Ammon's horn (tissue), 1 donor: ENCODE measurements around the gene BANP.

Experiments used
- DNase-seq: peaks from one replicate; pipeline ENCODE4 v3.0.0-alpha.2; 2016; ENCODE audit warnings: low spot score

Gene BANP

GRCh38 chr16:87949071-87949744, 2.0 kb upstream of the BANP start:
- DNase-seq, result no peak

DNA sequence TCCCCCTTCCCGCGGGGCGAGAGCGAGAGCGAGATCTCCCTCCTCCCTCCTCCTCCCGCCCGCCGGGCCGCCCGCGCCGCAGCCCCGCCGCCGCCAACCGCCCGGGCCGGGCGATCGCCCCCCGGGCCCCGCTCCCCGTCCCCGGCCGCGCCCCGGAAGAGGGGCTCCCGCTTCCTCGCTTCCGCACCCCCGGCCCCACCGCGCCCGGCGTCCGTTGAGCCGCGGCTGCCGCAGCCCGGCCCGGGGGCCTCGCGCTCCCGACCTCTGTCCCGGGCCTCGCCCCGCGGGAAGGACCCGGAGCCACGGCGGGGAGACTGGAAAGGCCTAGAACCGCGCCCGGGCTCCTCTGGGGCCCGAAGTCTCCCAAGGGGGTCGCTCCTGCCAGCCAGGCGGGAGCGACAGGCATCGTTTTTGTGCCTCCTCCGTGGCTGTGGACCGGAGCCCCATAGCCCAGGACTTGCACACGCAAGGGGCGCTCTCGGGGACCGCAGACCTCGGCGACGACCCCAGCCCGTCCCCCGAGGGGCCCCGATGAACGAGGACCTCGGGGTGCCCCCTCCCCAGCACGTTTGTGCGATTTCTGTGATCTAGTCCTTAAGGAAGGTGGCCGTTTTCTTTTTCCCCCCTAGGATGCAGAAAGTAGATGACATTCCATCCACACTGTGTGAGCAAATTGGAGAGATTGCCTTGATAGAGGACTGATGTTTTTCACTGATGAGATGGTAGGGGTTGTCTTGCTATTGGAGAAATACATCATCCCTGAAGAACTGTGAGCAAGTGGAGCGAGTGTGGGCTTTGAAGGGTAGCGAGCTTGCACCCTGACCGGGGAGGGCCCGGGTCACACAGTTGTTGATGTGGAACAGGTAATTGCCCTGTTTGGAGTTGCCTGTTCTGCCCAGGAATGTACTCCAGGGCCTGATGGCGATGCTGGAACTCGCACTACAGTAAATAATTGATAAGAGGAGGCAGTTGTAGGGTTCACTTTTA, 611 bp downstream of the BANP start:
- DNase-seq, result no peak

- DNase-seq, result no peak
Observed at GRCh38 chr16:87952751-87953150, 1.5 kb downstream of the BANP start.

DNA sequence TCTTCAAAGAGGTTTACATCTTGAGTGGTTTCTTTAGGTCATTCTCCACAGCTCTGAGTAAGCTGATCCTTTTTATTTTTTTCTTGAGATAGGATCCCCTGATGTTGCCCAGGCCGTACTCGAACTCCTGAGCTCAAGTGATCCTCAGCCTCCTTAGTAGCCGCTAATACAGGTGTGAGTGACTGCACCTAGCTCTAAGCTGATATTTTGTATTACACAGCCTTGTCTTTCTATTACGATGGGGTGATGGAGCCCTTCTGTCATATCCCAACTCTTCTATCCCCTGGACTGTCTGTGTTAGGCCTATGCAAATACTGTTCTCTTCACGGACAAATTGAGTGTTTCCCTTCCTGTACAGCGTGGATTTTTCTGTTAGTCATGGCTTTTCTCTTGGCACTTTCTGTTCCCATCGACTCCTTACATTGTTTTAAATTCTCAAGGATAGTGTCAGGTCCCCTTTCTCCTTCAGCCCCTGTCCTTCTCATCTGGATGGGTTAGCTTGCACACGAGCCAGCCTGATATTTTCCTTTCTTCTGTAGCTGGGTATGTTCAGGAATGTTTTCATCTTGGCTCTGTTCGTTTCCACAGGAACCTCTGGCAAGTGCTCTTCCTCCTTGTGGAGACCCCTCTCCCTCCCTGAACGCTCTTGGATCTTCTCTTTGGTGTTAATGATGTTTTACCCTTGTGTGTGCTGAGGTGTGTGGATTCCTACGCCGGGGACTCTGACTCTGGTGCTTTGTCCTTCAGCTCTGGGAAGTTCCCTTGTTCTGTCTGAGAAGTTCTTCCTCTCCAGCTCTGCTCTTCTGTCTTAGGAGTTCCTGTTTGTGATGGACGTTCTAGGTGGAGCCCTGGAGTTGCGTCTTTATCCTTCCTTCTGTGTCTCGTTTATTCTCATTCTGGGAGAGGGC, 2.3 kb downstream of the BANP start:
- DNase-seq, result no peak

DNA sequence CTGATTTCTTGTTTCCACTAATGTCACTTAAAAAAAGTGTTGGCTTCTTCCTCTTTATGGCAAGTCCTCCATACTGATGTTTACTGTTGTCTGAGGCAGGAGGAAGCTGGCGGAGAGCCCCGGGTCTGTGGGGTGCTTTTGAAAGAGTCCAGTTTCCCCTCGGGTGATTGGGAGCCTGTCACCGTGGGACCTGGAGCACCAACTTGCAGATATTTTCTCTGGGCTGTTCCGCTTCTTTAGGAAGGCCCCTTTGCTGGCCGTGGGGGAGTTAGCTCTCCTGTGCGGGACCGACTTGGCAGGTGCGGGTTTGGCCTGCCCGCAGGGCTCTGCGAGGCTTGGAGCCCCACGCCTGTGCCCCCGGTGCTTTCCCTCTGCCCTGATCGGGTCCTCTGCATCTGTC, 3.1 kb downstream of the BANP start:
- no peak for DNase-seq

- DNase-seq, result no peak
Observed at GRCh38 chr16:87954826-87955225, 3.6 kb downstream of the BANP start.

- no peak for DNase-seq
Observed at GRCh38 chr16:87955302-87956097, 4.3 kb downstream of the BANP start.

DNA sequence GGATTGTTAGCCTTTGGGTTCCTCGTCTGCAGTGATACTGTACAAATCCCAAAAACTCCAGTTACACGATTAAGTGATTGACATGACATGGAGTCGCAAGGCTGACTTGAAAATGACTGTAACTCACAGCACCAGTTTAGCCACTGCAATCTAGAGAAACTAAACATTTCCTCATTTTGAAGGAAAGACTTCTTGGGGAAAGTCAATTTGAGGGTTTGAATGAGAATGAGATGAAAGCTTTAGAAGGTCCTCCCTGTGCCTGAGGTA, 4.8 kb downstream of the BANP start:
- no peak for DNase-seq

- DNase-seq, result peak; percentile 49
Observed at GRCh38 chr16:87956365-87957231, 5.4 kb downstream of the BANP start.

DNA sequence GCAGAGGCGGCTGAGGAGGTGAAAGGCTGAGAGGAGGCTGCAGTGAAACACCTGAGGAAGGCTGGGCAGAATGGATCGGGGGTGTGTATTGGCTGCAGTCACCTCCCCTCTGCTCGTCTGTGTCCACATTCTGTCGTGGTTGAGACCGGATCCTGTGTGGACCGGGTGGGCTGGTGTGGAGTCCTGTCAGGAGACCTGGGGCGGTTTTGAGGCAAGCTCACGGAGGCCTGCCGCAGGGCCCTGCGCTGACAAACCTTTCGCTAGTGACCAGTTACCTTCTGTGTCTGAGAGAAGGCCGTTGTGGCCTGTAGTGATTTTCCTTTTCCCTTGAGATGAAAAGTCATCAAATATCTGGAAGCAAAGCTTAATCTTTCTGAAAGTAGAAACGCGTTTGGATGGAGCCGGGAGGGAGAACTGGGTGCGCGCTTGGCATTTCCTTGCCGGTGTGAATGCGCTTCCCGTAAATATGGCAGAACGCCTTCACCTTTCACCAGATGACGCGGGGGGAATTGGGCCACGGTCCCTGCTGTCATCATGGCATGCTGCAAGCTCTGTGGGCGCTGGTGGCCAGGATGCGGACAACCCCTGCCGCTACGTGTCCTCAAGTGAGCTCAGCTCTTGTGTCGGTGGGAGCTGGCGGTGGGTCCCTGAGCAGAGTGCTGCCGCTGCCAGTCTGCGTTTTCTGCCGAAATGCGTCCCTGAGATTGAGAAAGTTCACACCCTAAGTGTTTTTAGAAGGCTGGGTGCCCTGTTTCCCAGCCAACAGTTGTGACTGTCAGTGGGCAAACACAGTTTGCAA, 6.3 kb downstream of the BANP start:
- no peak for DNase-seq

- peak; percentile 3 for DNase-seq
Observed at GRCh38 chr16:87958632-87959031, 7.4 kb downstream of the BANP start.

DNA sequence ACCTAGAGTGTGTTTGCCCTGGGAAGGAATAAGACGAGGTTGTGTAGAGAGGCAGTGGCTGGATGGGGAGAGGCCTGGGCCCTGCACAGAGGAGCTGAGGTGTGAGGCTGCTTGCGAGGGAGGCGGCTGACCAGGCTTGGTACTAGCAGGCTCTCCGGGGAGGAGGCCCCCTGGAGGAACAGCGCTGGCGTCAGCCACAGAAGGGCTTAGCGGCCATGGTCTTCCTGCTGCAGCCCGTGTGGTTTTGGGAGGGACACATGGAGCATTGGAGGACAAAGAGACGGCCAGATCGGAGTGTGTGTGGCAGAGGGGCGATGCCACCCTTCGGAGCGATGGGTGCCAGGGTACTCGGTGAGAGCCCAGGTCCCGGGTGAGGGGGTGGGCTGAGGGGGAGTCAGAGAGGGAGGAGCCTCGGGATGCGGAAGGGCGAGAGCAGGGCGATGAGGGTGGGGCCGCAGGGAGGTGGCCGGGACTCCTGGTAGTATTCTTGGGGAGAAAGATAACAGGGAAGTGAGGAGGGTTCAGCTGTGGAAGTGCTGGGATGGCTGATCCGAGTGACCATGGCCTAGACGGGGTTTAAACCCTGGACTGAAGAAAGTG, 8.3 kb downstream of the BANP start:
- no peak for DNase-seq

DNA sequence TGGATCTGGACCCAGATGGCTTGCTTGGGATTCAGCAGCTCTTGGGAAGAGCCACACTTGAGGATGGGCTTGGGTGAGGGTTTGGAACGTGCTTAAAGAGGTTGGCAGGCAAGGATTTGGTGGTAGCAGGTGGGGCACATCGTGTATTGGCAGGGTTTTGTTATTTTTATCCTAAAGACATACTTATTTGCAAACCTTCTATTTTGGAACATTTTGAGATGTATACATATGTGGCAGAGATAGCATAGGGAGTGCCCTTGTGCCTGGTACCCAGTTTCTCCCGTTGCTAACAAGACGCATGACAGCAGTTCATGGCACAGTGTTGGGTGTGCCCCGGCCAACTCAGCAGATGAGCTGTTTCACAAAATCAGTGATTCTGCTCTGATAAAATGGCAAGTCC, 9.1 kb downstream of the BANP start:
- peak; percentile 35 for DNase-seq

DNA sequence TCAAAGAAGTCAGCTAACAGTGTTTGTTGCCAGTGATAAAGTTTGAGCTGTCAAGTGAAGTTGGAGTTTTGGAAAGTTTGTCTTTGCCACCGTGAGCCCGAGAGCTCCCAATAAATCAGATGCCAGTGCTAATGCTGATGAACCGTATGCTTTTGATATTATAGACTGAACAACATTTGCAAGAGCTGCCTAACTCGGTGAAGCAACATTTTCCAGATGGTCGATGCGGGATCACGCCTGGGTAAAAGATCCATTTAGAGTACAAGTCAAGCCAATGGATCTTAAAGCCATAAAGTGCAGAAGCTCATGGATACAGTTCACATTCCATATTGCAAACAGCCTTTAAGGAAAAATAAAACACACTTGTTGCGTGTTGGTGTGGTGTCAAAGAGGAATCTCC, 9.6 kb downstream of the BANP start:
- DNase-seq, result no peak

- DNase-seq, result no peak
Observed at GRCh38 chr16:87961623-87962022, 10.4 kb downstream of the BANP start.

DNA sequence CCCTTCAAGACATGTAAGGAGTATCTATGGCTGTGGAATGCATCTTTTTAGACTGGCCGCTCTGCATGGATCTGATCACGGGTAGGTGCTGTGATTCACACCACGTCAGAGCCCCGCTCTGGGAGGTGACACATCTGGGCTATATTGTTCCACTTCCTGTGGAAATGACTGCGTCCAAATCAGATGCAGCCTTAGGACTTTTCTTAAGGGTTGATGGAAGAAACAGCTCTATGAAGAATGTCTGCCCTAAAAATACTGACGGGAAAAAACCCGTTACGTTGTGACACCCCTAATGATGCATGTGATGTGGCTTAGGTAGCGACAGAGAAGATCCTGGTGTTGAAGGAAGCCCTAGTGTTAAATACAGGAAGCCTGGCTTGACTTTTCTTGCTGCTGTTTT, 12.2 kb downstream of the BANP start:
- no peak for DNase-seq

GRCh38 chr16:87964049-87964659, 12.9 kb downstream of the BANP start:
- no peak for DNase-seq

- no peak for DNase-seq
Observed at GRCh38 chr16:87965417-87965816, 14.2 kb downstream of the BANP start.

DNA sequence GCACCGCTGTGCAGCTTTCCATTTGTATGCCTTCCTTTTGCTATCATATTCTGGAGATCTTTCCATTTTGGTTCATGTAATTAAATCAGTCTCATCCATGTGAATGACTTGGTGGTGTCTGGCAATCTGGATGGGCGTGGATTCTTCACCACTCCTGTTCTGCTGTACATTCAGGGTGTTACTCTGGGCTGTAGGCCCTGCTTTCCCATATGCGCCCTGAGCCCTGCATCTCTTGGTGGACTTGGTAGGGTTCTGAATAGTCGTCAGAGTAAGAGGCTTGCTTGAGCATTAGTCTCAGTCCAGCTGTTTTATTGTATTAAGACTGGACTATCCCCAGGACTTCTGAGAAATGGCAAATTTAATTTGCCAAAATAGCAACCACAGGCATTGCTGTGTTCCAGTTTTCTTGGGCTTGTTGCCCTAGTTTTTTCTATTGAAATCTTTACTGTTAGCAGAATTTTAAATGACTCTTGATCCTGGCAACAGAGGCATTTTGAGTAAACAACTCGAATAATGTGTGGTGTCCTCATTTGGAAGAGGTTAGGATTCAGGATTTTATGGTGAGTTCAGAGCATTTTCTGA, 14.9 kb downstream of the BANP start:
- no peak for DNase-seq
